DND-41 (cell line): ENCODE measurements around the gene PADI3.

Experiments used
- EZH2 ChIP-seq: IDR thresholded peaks from 3 replicates; pipeline ENCODE4 v1.6.1; 2012; ENCODE audit warnings: borderline replicate concordance, low read depth, mild to moderate bottlenecking, moderate library complexity, low read length, inconsistent platforms; ENCODE audit not compliant: severe bottlenecking
- TF ChIP-seq, protein P1 (sequence below): IDR thresholded peaks from 2 replicates; pipeline ENCODE4 v1.5.1; 2012; ENCODE audit warnings: borderline replicate concordance, low read length, moderate library complexity, mild to moderate bottlenecking; ENCODE audit not compliant: poor library complexity, severe bottlenecking; ENCODE audit errors: extremely low read depth

DNA sequence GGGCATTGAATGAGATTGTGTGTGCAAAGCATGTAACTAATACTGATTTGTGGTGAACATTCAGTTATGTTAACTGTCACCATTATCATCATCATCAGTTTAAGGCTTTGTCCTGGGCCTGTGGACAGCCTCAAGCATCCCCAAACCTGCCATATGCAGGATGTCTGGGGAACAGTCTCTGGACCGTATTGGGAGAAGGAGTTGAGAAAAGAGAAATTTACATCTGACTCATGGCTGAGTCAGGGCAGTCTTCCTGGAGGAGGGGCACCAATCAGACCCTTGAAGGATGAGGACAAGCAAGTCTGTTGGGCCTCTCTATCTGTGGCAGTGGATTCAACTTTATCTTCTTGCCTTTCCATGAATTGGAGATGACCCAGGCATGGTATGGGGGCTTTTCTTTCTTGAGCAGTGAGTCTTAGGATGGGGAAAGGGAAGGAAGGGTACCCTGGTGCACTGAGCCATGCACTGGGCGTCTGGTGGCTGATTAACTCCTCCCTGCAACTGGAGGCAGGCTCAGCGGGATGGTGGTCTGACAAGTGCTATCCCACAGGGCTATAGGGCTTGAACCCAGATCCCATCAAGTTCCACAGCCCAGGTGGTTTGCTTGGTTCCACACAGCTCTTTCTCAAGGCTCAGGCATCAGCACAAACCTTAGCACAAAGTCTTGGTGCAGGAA is 2.9 kb downstream of the PADI3 start:
- TF ChIP-seq, protein P1, sequence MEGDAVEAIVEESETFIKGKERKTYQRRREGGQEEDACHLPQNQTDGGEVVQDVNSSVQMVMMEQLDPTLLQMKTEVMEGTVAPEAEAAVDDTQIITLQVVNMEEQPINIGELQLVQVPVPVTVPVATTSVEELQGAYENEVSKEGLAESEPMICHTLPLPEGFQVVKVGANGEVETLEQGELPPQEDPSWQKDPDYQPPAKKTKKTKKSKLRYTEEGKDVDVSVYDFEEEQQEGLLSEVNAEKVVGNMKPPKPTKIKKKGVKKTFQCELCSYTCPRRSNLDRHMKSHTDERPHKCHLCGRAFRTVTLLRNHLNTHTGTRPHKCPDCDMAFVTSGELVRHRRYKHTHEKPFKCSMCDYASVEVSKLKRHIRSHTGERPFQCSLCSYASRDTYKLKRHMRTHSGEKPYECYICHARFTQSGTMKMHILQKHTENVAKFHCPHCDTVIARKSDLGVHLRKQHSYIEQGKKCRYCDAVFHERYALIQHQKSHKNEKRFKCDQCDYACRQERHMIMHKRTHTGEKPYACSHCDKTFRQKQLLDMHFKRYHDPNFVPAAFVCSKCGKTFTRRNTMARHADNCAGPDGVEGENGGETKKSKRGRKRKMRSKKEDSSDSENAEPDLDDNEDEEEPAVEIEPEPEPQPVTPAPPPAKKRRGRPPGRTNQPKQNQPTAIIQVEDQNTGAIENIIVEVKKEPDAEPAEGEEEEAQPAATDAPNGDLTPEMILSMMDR, result no peak
- no peak for TF ChIP-seq EZH2
